HG03060 (cell line): Measurements from ENCODE around the gene HS3ST1.

Source experiments
- ATAC-seq: cut with Tn5 transposase; IDR thresholded peaks from one replicate; pipeline ENCODE4 v1.9.1; 2021; ENCODE audit warnings: low read depth, moderate number of reproducible peaks; ENCODE audit not compliant: unreplicated experiment

The HS3ST1 gene

GRCh38 chr4:11428231-11428898, at the start of gene HS3ST1:
Gene HS3ST1, minus strand, starts transcription at chr4:11428894. Its CDS starts 28,889 bp downstream, at chr4:11400005.
- ATAC-seq, result no peak

- ATAC-seq, result no peak
Measured at GRCh38 chr4:11475871-11476270, 47.2 kb upstream of the HS3ST1 start.

GRCh38 chr4:11474146-11474545, 45.5 kb upstream of the HS3ST1 start:
- no peak for ATAC-seq

- no peak for ATAC-seq
Measured at GRCh38 chr4:11472535-11472934, 43.8 kb upstream of the HS3ST1 start.

- ATAC-seq, result peak; percentile 51
Measured at GRCh38 chr4:11471618-11472017, 42.9 kb upstream of the HS3ST1 start.

- no peak for ATAC-seq
Measured at GRCh38 chr4:11471046-11471441, 42.4 kb upstream of the HS3ST1 start.

- ATAC-seq, result peak; percentile 40
Measured at GRCh38 chr4:11470438-11471045, 41.8 kb upstream of the HS3ST1 start.

GRCh38 chr4:11469650-11470437, 41.1 kb upstream of the HS3ST1 start:
- ATAC-seq, result peak; percentile 38

GRCh38 chr4:11468901-11469300, 40.2 kb upstream of the HS3ST1 start:
- ATAC-seq, result no peak

- no peak for ATAC-seq
Measured at GRCh38 chr4:11467931-11468330, 39.2 kb upstream of the HS3ST1 start.

- no peak for ATAC-seq
Measured at GRCh38 chr4:11463707-11464106, 35.0 kb upstream of the HS3ST1 start.

- ATAC-seq, result no peak
Measured at GRCh38 chr4:11456401-11456800, 27.7 kb upstream of the HS3ST1 start.

GRCh38 chr4:11455201-11455835, 26.6 kb upstream of the HS3ST1 start:
- ATAC-seq, result no peak

- ATAC-seq, result no peak
Measured at GRCh38 chr4:11451716-11452115, 23.0 kb upstream of the HS3ST1 start.

- no peak for ATAC-seq
Measured at GRCh38 chr4:11446155-11446811, 17.6 kb upstream of the HS3ST1 start.

GRCh38 chr4:11441194-11441556, 12.5 kb upstream of the HS3ST1 start:
- ATAC-seq, result no peak

- ATAC-seq, result no peak
Measured at GRCh38 chr4:11440481-11441193, 11.9 kb upstream of the HS3ST1 start.

- ATAC-seq, result no peak
Measured at GRCh38 chr4:11439836-11440235, 11.1 kb upstream of the HS3ST1 start.

- ATAC-seq, result no peak
Measured at GRCh38 chr4:11438647-11439046, 10.0 kb upstream of the HS3ST1 start.

- ATAC-seq, result no peak
Measured at GRCh38 chr4:11436673-11437072, 8.0 kb upstream of the HS3ST1 start.
